IMR-90 (cell line): ENCODE data around the gene ANK3. TPM values are rescaled to one million over a fixed set of nuclear protein-coding genes. Genes with fewer than 3 reads are reported as not detected.

Experiments used
- ATAC-seq: fragments of 200-7000 bp; cut with Tn5 transposase; 2 replicates; pipeline ENCODE4 v1.9.1; 2020; ENCODE audit warnings: low read depth, mild to moderate bottlenecking, moderate library complexity
- BruUV-seq: library from RNA; stranded (reverse); fragments of 400-500 nt; replicated peaks from 2 replicates; lab custom pipeline; 2021; lab: Mats Ljungman, UMichigan
- CTCF ChIA-PET: fragments of 300-600 bp; formaldehyde crosslinking; extraction: SDS; loops from one replicate; lab custom pipeline; 2021; ENCODE audit warnings: antibody characterized with exemption; lab: Yijun Ruan, JAX
- POLR2A ChIA-PET: fragments of 300-600 bp; sonication (Branson Sonifier 250); formaldehyde crosslinking; loops from one replicate; lab custom pipeline; 2022; ENCODE audit warnings: antibody characterized with exemption; ENCODE audit not compliant: unreplicated experiment; lab: Charles Lee
- DNase-seq: peaks from one replicate; pipeline ENCODE4 v3.0.0; 2013
- H2AFZ ChIP-seq: replicated peaks from 2 replicates; pipeline ENCODE3; 2013; ENCODE audit warnings: low read length, mild to moderate bottlenecking; ENCODE audit not compliant: poor library complexity
- H2AK5ac ChIP-seq: 2 replicates; pipeline ENCODE4 v1.6.1; 2013; ENCODE audit warnings: low read depth, low read length, inconsistent platforms
- H2AK9ac ChIP-seq: replicated peaks from 2 replicates; pipeline ENCODE3; 2013; ENCODE audit warnings: mild to moderate bottlenecking, low read depth, low read length, moderate library complexity; ENCODE audit not compliant: poor library complexity
- H2BK120ac ChIP-seq: 2 replicates; pipeline ENCODE4 v1.6.1; 2013; ENCODE audit warnings: low read depth, low read length, inconsistent platforms
- H2BK15ac ChIP-seq: 3 replicates; pipeline ENCODE4 v1.6.1; 2013; ENCODE audit warnings: low read depth, low read length, inconsistent platforms
- H2BK20ac ChIP-seq: 2 replicates; pipeline ENCODE4 v1.6.1; 2013; ENCODE audit warnings: low read depth, mild to moderate bottlenecking, inconsistent platforms, low read length, moderate library complexity
- H2BK5ac ChIP-seq: 2 replicates; pipeline ENCODE4 v1.6.1; 2013; ENCODE audit warnings: mild to moderate bottlenecking, low read depth, low read length, inconsistent platforms; ENCODE audit not compliant: poor library complexity, severe bottlenecking
- H3K14ac ChIP-seq: replicated peaks from 2 replicates; pipeline ENCODE4 v1.6.1; 2013; ENCODE audit warnings: low read depth, low read length, inconsistent platforms
- H3K18ac ChIP-seq: 2 replicates; pipeline ENCODE4 v1.6.1; 2013; ENCODE audit warnings: low read depth, low read length, control low read depth
- H3K23ac ChIP-seq: 2 replicates; pipeline ENCODE4 v1.6.1; 2013; ENCODE audit warnings: low read depth, low read length, inconsistent platforms
- H3K27ac ChIP-seq: 2 replicates; pipeline ENCODE4 v1.5.1; 2013; ENCODE audit warnings: mild to moderate bottlenecking, control low read depth, low read length; ENCODE audit not compliant: insufficient read depth
- H3K27me3 ChIP-seq: 2 replicates; pipeline ENCODE4 v1.6.1; 2013; ENCODE audit warnings: low read length; ENCODE audit not compliant: control insufficient read depth, insufficient read depth
- H3K36me3 ChIP-seq: 2 replicates; pipeline ENCODE4 v1.6.1; 2013; ENCODE audit warnings: low read length, mixed read lengths; ENCODE audit not compliant: control insufficient read depth, insufficient read depth
- H3K4ac ChIP-seq: 2 replicates; pipeline ENCODE4 v1.6.1; 2013; ENCODE audit warnings: low read depth, low read length, inconsistent platforms
- H3K4me1 ChIP-seq: 2 replicates; pipeline ENCODE4 v1.6.1; 2013; ENCODE audit warnings: low read length, mixed read lengths; ENCODE audit not compliant: control insufficient read depth, insufficient read depth
- H3K4me2 ChIP-seq: 2 replicates; pipeline ENCODE4 v1.6.1; 2013; ENCODE audit warnings: low read depth, mild to moderate bottlenecking, control low read depth, low read length, moderate library complexity
- H3K4me3 ChIP-seq: 2 replicates; pipeline ENCODE4 v1.5.1; 2013; ENCODE audit warnings: low read depth, mild to moderate bottlenecking, control low read depth, low read length, moderate library complexity; ENCODE audit not compliant: insufficient read depth
- H3K56ac ChIP-seq: 2 replicates; pipeline ENCODE4 v1.6.1; 2013; ENCODE audit warnings: low read length, inconsistent platforms; ENCODE audit not compliant: insufficient read depth; ENCODE audit errors: extremely low read depth
- H3K79me1 ChIP-seq, 2 experiments: 2 replicates each; pipeline ENCODE4 v1.6.1; 2013; ENCODE audit warnings: low read length in 2 of 2, inconsistent platforms in 1 of 2, low read depth in 1 of 2
- H3K9ac ChIP-seq: 2 replicates; pipeline ENCODE4 v1.6.1; 2013; ENCODE audit warnings: low read depth, low read length, control low read depth
- H3K9me1 ChIP-seq: 2 replicates; pipeline ENCODE4 v1.6.1; 2013; ENCODE audit warnings: low read length, inconsistent platforms; ENCODE audit not compliant: insufficient read depth
- H3K9me3 ChIP-seq: 2 replicates; pipeline ENCODE4 v1.6.1; 2013; ENCODE audit warnings: low read length; ENCODE audit not compliant: control insufficient read depth, insufficient read depth
- H4K20me1 ChIP-seq: 2 replicates; pipeline ENCODE4 v1.6.1; 2013; ENCODE audit warnings: low read length, inconsistent platforms; ENCODE audit not compliant: insufficient read depth
- H4K5ac ChIP-seq: 2 replicates; pipeline ENCODE4 v1.6.1; 2013; ENCODE audit warnings: mild to moderate bottlenecking, low read depth, low read length, control low read depth
- H4K8ac ChIP-seq, 2 experiments: 2 replicates each; pipeline ENCODE4 v1.6.1; 2013; ENCODE audit warnings: low read depth in 2 of 2, low read length in 2 of 2, control low read depth in 1 of 2, inconsistent platforms in 1 of 2
- H4K91ac ChIP-seq: 2 replicates; pipeline ENCODE4 v1.6.1; 2013; ENCODE audit warnings: low read depth, low read length, inconsistent platforms; ENCODE audit not compliant: insufficient read depth
- BHLHE40 ChIP-seq: fragments of 150-350 bp; IDR thresholded peaks from 2 replicates; pipeline ENCODE4 v1.6.1; 2016; ENCODE audit warnings: mild to moderate bottlenecking, low read depth, low read length
- CEBPB ChIP-seq: IDR thresholded peaks from 2 replicates; pipeline ENCODE4 v1.6.1; 2012; ENCODE audit warnings: low read depth, low read length, improper control_type of control experiment
- CHD1 ChIP-seq: IDR thresholded peaks from 2 replicates; pipeline ENCODE4 v1.6.1; 2012; ENCODE audit warnings: low read depth, low read length, improper control_type of control experiment
- CTCF ChIP-seq: conservative IDR thresholded peaks from 2 replicates; pipeline ENCODE4 v1.5.1; 2012; ENCODE audit warnings: mild to moderate bottlenecking, low read depth, low read length, improper control_type of control experiment
- ELK1 ChIP-seq: fragments of 150-350 bp; IDR thresholded peaks from 2 replicates; pipeline ENCODE4 v1.6.1; 2016; ENCODE audit warnings: low read depth, mild to moderate bottlenecking, low read length, moderate library complexity, borderline replicate concordance
- FOS ChIP-seq: fragments of 150-350 bp; IDR thresholded peaks from 2 replicates; pipeline ENCODE4 v1.6.1; 2016; ENCODE audit warnings: low read depth, low read length
- MAFK ChIP-seq: IDR thresholded peaks from 2 replicates; pipeline ENCODE4 v1.6.1; 2012; ENCODE audit warnings: low read depth, low read length, improper control_type of control experiment
- MXI1 ChIP-seq: IDR thresholded peaks from 2 replicates; pipeline ENCODE4 v1.6.1; 2012; ENCODE audit warnings: low read depth, mild to moderate bottlenecking, low read length, moderate library complexity, borderline replicate concordance
- NFE2L2 ChIP-seq: fragments of 150-350 bp; IDR thresholded peaks from 2 replicates; pipeline ENCODE4 v1.6.1; 2016; ENCODE audit warnings: low read depth, mild to moderate bottlenecking, low read length
- POLR2A ChIP-seq: IDR thresholded peaks from 2 replicates; pipeline ENCODE4 v1.6.1; 2012; ENCODE audit warnings: mild to moderate bottlenecking, low read depth, low read length
- RAD21 ChIP-seq: IDR thresholded peaks from 2 replicates; pipeline ENCODE4 v1.6.1; 2012; ENCODE audit warnings: low read length, improper control_type of control experiment
- RCOR1 ChIP-seq: IDR thresholded peaks from 2 replicates; pipeline ENCODE4 v1.6.1; 2012; ENCODE audit warnings: mild to moderate bottlenecking, low read length, improper control_type of control experiment; ENCODE audit not compliant: insufficient replicate concordance
- RFX5 ChIP-seq: IDR thresholded peaks from 2 replicates; pipeline ENCODE4 v1.8.0; 2012; ENCODE audit warnings: low read depth, mild to moderate bottlenecking, low read length, moderate library complexity
- SMC3 ChIP-seq: fragments of 150-350 bp; IDR thresholded peaks from 2 replicates; pipeline ENCODE4 v1.6.1; 2016; ENCODE audit warnings: low read depth, mild to moderate bottlenecking, antibody characterized with exemption, low read length, moderate library complexity
- USF2 ChIP-seq: fragments of 150-350 bp; IDR thresholded peaks from 2 replicates; pipeline ENCODE4 v1.6.1; 2017; ENCODE audit warnings: mild to moderate bottlenecking, antibody characterized with exemption, low read length, low read depth
- WGBS, 2 experiments: methylation state at CpG; one replicate each; pipeline versions ENCODE4 v1.1.5 to v1.1.7; 2013; ENCODE audit warnings: missing lambda C conversion rate in 2 of 2; ENCODE audit not compliant: insufficient read length in 1 of 2; ENCODE audit errors: extremely low coverage in 2 of 2; 5-methylcytosine and 5-hydroxymethylcytosine counted together
- dilution Hi-C: fragments of 300-500 bp; cut with HindIII; formaldehyde crosslinking; loops from one replicate; pipeline ENCODE4 v1.14.3; 2018; ENCODE audit warnings: low sequenced_read_pairs; ENCODE audit not compliant: unreplicated experiment
- in situ Hi-C: fragments of 300-500 bp; cut with MboI; formaldehyde crosslinking; loops from 3 replicates; pipeline ENCODE4 v1.14.3; 2019; ENCODE audit warnings: low sequenced_read_pairs, inconsistent platforms, mixed read lengths
- intact Hi-C: fragments of 100-400 bp; cut with micrococcal nuclease; formaldehyde crosslinking; loops from 2 replicates; pipeline ENCODE4 v1.10.0; 2022
- polyA plus RNA-seq, 3 experiments: library from polyadenylated mRNA; depleted of rRNA; stranded (reverse); fragments of >200 nt; gene quantifications; 2 replicates each; pipeline ENCODE4 v1.2.3, GENCODE V29; 2012; ENCODE audit warnings: low replicate concordance in 1 of 3
- total RNA-seq: library from RNA; depleted of rRNA; stranded (reverse); fragments of >200 nt; gene quantifications from 2 replicates; pipeline ENCODE4 v1.2.3, GENCODE V29; 2012

ANK3 gene
- total and polyA plus RNA-seq, 2 of the 4 experiments (the other 2 are of a cell fraction), result 0.63 to 1.8 TPM

- dilution Hi-C loops (no loop called here), intact Hi-C loops (no loop called here), in situ Hi-C loops (no loop called here)
- BruUV-seq, result no TSS peak
- no peaks in the 10 kb centered on the region for H3K9me3 ChIP-seq
- no peak for DNase-seq
- H2AK9ac ChIP-seq, result no peak overlapping the region
- H4K20me1 ChIP-seq, result no peaks in the 10 kb centered on the region
- no peaks in the 10 kb centered on the region for H3K4me1 ChIP-seq
- H3K27me3 ChIP-seq, result peaks cover 3% of the 10 kb centered on the region
- H3K9me1 ChIP-seq, result no peaks in the 10 kb centered on the region
- H3K4me3 ChIP-seq, result no peak overlapping the region
- WGBS, 2 experiments, result no CpG with 5 or more reads among the region's 1 CpG
- no peak overlapping the region for H2AFZ ChIP-seq
- no peak overlapping the region for H2BK20ac ChIP-seq
- H3K18ac ChIP-seq, result no peak overlapping the region
- H2BK15ac ChIP-seq, result no peak overlapping the region
- no peak overlapping the region for H3K27ac ChIP-seq
- ATAC-seq, result no peak
- no peak overlapping the region for H3K14ac ChIP-seq
- ChIA-PET CTCF (no interaction called here), POLR2A (no interaction called here)
- H2AK5ac ChIP-seq, result no peak overlapping the region
- H4K91ac ChIP-seq, result no peak overlapping the region
- H3K23ac ChIP-seq, result no peak overlapping the region
- H3K56ac ChIP-seq, result no peak overlapping the region
- H3K9ac ChIP-seq, result no peak overlapping the region
- no peak overlapping the region for H3K4me2 ChIP-seq
- no peak overlapping the region for H2BK120ac ChIP-seq
- TF ChIP-seq ELK1, result no peak
- no peak for TF ChIP-seq RFX5
- no peak for TF ChIP-seq NFE2L2
- no peak for TF ChIP-seq POLR2A
- TF ChIP-seq CTCF, result no peak
- TF ChIP-seq RAD21, result no peak
- TF ChIP-seq CHD1, result no peak
- no peak for TF ChIP-seq MAFK
- TF ChIP-seq MXI1, result no peak
- TF ChIP-seq FOS, result no peak
- no peak for TF ChIP-seq SMC3
- no peak for TF ChIP-seq BHLHE40
- TF ChIP-seq CEBPB, result no peak
- no peak for TF ChIP-seq RCOR1
- no peak for TF ChIP-seq USF2
- no peak overlapping the region for H2BK5ac ChIP-seq
- H3K36me3 ChIP-seq, result no peaks in the 10 kb centered on the region
- no peak overlapping the region for H4K5ac ChIP-seq
- H3K4ac ChIP-seq, result no peak overlapping the region
- no peaks in the 10 kb centered on the region for H3K79me1 ChIP-seq
- no peak overlapping the region for H4K8ac ChIP-seq
Measured at GRCh38 chr10:60134548-60134947, 255.1 kb downstream of the ANK3 start.
